Osteocyte (in vitro differentiated cells): ENCODE results near the gene LRR1. TPM values are rescaled to one million over a fixed set of nuclear protein-coding genes. Genes with fewer than 3 reads are reported as not detected.
A peak's percentile ranks its signal among the peaks of the same experiment; 100 is the strongest.

Source experiments
- DNase-seq: peaks from one replicate; pipeline ENCODE4 v3.0.0; 2021; ENCODE audit warnings: mixed read lengths; ENCODE audit not compliant: unreplicated experiment; ENCODE audit errors: extremely low spot score
- H3K27ac Mint-ChIP-seq: one replicate; pipeline ENCODE4 v1.8.0; 2021; ENCODE audit warnings: mild to moderate bottlenecking, mixed read lengths; ENCODE audit not compliant: unreplicated experiment
- H3K27me3 Mint-ChIP-seq: one replicate; pipeline ENCODE4 v1.8.0; 2021; ENCODE audit warnings: mixed read lengths; ENCODE audit not compliant: unreplicated experiment
- H3K36me3 Mint-ChIP-seq: one replicate; pipeline ENCODE4 v1.8.0; 2021; ENCODE audit warnings: mixed read lengths; ENCODE audit not compliant: unreplicated experiment
- H3K4me1 Mint-ChIP-seq: one replicate; pipeline ENCODE4 v1.8.0; 2021; ENCODE audit warnings: mixed read lengths; ENCODE audit not compliant: unreplicated experiment
- H3K4me3 Mint-ChIP-seq: one replicate; pipeline ENCODE4 v1.8.0; 2021; ENCODE audit warnings: mild to moderate bottlenecking, moderate library complexity, mixed read lengths; ENCODE audit not compliant: unreplicated experiment
- H3K9me3 Mint-ChIP-seq: one replicate; pipeline ENCODE4 v1.8.0; 2021; ENCODE audit warnings: mixed read lengths; ENCODE audit not compliant: unreplicated experiment
- total RNA-seq: library from RNA; stranded (reverse); gene quantifications from 2 replicates; pipeline ENCODE4 v1.2.1, GENCODE V29; 2021
- TF ChIP-seq, protein P1 (sequence below): fragments of 200-600 bp; sonication (generic); IDR thresholded peaks from 2 replicates; pipeline ENCODE4 v1.5.0; 2021; ENCODE audit warnings: antibody characterized with exemption, mild to moderate bottlenecking, moderate library complexity

LRR1 gene
- total RNA-seq, 1 donor from 2014 or later: 7.4 TPM

DNA sequence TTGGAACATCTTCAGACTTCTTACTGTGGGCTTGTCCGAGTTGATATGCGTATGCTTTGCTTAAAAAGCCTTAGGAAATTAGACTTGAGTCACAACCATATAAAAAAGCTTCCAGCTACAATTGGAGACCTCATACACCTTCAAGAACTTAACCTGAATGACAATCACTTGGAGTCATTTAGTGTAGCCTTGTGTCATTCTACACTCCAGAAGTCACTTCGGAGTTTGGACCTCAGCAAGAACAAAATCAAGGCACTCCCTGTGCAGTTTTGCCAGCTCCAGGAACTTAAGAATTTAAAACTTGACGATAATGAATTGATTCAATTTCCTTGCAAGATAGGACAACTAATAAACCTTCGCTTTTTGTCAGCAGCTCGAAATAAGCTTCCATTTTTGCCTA is 8.8 kb downstream of the LRR1 start:
- no peaks in the 10 kb centered on the region for H3K27me3 Mint-ChIP-seq
- TF ChIP-seq, protein P1, sequence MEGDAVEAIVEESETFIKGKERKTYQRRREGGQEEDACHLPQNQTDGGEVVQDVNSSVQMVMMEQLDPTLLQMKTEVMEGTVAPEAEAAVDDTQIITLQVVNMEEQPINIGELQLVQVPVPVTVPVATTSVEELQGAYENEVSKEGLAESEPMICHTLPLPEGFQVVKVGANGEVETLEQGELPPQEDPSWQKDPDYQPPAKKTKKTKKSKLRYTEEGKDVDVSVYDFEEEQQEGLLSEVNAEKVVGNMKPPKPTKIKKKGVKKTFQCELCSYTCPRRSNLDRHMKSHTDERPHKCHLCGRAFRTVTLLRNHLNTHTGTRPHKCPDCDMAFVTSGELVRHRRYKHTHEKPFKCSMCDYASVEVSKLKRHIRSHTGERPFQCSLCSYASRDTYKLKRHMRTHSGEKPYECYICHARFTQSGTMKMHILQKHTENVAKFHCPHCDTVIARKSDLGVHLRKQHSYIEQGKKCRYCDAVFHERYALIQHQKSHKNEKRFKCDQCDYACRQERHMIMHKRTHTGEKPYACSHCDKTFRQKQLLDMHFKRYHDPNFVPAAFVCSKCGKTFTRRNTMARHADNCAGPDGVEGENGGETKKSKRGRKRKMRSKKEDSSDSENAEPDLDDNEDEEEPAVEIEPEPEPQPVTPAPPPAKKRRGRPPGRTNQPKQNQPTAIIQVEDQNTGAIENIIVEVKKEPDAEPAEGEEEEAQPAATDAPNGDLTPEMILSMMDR: no peak
- no peak overlapping the region for H3K27ac Mint-ChIP-seq
- H3K36me3 Mint-ChIP-seq: peaks cover 6% of the 10 kb centered on the region
- peaks cover 2% of the 10 kb centered on the region for H3K4me1 Mint-ChIP-seq
- H3K9me3 Mint-ChIP-seq: no peaks in the 10 kb centered on the region
- no peak for DNase-seq
- H3K4me3 Mint-ChIP-seq: no peak overlapping the region

DNA sequence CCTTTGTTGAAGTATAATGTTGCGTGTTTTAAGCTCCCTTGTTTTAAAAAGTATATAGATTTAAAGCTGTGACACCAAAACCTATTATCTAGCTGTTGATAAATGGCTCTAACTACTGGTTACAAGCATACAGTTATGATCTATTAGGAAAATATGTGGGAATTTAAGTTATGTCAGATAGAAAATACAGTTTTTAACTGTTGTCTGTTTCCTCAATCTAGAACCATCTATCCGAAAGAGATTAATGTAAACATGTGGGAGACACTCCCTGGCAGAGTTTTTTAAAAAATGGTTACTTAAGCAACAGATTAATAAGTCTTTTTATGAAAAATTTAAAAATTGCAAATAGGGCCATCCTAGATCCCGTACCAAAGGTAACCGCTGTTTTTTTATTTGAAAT is 13.5 kb downstream of the LRR1 start:
- H3K9me3 Mint-ChIP-seq: no peaks in the 10 kb centered on the region
- H3K27ac Mint-ChIP-seq: peak overlapping the region; percentile 60
- H3K4me3 Mint-ChIP-seq: no peak overlapping the region
- H3K36me3 Mint-ChIP-seq: no peaks in the 10 kb centered on the region
- DNase-seq: no peak
- no peaks in the 10 kb centered on the region for H3K27me3 Mint-ChIP-seq
- peaks cover 2% of the 10 kb centered on the region for H3K4me1 Mint-ChIP-seq
- TF ChIP-seq, protein P1: no peak

DNA sequence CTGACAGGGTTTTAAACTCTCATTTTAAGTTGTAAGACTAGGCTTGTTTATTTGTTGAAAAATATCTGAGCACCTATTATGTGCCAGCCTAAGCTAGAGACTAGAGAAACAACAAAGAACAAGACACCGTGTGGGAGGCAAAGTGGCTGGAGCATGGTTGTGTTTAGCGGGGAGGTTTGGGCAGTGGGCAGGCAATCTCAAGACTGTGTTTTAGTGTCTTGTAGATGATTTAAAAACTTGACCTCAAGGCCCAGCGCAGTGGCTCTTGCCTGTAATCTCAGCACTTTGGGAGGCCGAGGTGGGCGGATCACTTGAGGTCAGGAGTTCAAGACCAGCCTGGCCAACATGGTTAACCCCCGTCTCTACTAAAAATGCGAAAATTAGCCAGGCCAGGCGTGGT is 13.9 kb downstream of the LRR1 start:
- DNase-seq: peak; percentile 32
- TF ChIP-seq, protein P1: no peak
- H3K27ac Mint-ChIP-seq: no peak overlapping the region
- peaks cover 3% of the 10 kb centered on the region for H3K36me3 Mint-ChIP-seq
- no peaks in the 10 kb centered on the region for H3K9me3 Mint-ChIP-seq
- no peaks in the 10 kb centered on the region for H3K27me3 Mint-ChIP-seq
- H3K4me1 Mint-ChIP-seq: peaks cover 5% of the 10 kb centered on the region
- H3K4me3 Mint-ChIP-seq: no peak overlapping the region

DNA sequence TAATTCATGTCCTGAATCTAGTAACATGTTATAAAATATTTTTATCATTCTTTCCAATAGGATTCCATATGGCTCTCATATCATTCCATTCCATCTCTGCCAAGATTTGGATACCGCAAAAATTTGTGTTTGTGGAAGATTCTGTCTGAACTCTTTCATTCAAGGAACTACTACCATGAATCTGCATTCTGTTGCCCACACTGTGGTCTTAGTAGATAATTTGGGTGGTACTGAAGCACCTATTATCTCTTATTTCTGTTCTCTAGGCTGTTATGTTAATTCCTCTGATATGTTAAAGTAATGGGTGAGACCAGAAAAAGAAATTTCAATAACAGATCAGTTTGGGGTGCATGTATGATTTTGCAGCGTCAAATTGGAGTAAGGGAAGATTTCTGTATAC is 15.5 kb downstream of the LRR1 start:
- no peaks in the 10 kb centered on the region for H3K9me3 Mint-ChIP-seq
- no peak for DNase-seq
- no peaks in the 10 kb centered on the region for H3K27me3 Mint-ChIP-seq
- TF ChIP-seq, protein P1: no peak
- H3K4me3 Mint-ChIP-seq: no peak overlapping the region
- H3K27ac Mint-ChIP-seq: no peak overlapping the region
- H3K4me1 Mint-ChIP-seq: peaks cover 15% of the 10 kb centered on the region
- peaks cover 13% of the 10 kb centered on the region for H3K36me3 Mint-ChIP-seq

DNA sequence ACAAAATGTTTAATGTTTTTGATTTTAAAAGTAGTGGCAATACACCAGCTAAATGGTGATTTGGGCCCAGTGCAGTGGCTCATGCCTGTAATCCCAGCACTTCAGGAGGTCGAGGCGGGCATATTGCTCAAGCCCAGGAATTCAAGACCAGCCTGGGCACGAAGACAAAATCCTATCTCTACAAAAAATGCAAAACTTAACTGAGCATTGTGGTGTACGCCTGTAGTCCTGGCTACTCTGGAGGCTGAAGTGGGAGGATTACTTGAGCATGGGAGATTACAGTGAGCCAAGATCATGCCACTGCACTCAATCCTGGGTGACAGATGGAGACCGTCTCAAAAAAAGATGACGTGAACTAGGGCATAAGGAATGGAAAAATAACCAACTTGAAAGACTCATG is 17.0 kb downstream of the LRR1 start:
- no peak for DNase-seq
- H3K4me3 Mint-ChIP-seq: no peak overlapping the region
- H3K4me1 Mint-ChIP-seq: peaks cover 20% of the 10 kb centered on the region
- TF ChIP-seq, protein P1: no peak
- H3K27ac Mint-ChIP-seq: no peak overlapping the region
- no peaks in the 10 kb centered on the region for H3K9me3 Mint-ChIP-seq
- no peaks in the 10 kb centered on the region for H3K27me3 Mint-ChIP-seq
- peaks cover 13% of the 10 kb centered on the region for H3K36me3 Mint-ChIP-seq
